Motor neuron (in vitro differentiated cells): ENCODE measurements around the gene FOXM1. TPM values are rescaled to one million over a fixed set of nuclear protein-coding genes. Genes with fewer than 3 reads are reported as not detected.

ENCODE experiments used
- ATAC-seq, 8 experiments: fragments of 200-7000 bp; cut with Tn5 transposase; replicated peaks in 6 of 8; 2 replicates each; pipeline ENCODE4 v1.8.0; 2021; ENCODE audit warnings: mild to moderate bottlenecking in 8 of 8, moderate library complexity in 8 of 8
- H3K27ac ChIP-seq, 2 donors: fragments of 250-450 bp; sonication (Bioruptor Pico); 2 replicates each; pipeline ENCODE4 v1.9.0; 2021; ENCODE audit warnings: antibody characterized with exemption in 2 of 2, mild to moderate bottlenecking in 2 of 2, moderate library complexity in 1 of 2
- H3K4me1 ChIP-seq, 2 donors: fragments of 250-450 bp; sonication (Bioruptor Pico); replicated peaks in 1 of 2; 2 replicates each; pipeline ENCODE4 v1.6.1; 2021; ENCODE audit warnings: antibody characterized with exemption in 2 of 2, mild to moderate bottlenecking in 2 of 2, moderate library complexity in 1 of 2
- H3K4me3 ChIP-seq, 5 donors: fragments of 250-450 bp; sonication (Bioruptor Pico); 2 replicates each; pipeline ENCODE4 v1.9.0; 2021; ENCODE audit warnings: antibody characterized with exemption in 5 of 5, mild to moderate bottlenecking in 5 of 5, moderate library complexity in 4 of 5
- WGBS, 10 experiments: fragments of 450-650 bp; shearing (Covaris generic); methylation state at CpG; one replicate each; pipeline ENCODE4 v1.0.0; 2022; 5-methylcytosine and 5-hydroxymethylcytosine counted together
- in situ Hi-C, 9 experiments: fragments of 400-800 bp; cut with MboI; loops; one replicate each; pipeline ENCODE4 v1.15.0; 2021; ENCODE audit warnings: low sequenced_read_pairs in 9 of 9, low pct_unique_long_range_greater_than_20kb in 2 of 9; ENCODE audit not compliant: unreplicated experiment in 9 of 9
- total RNA-seq, 8 experiments: library from RNA; unstranded; fragments of 300-600 nt; gene quantifications; 2 replicates each; pipeline versions ENCODE4 v1.2.3 to v1.2.4, GENCODE V29; 2022

FOXM1 gene
- total RNA-seq, 8 experiments from 2014 or later: 0.76 to 37.9 (median 1.4) TPM

- Histone ChIP-seq H3K27ac (no peak overlapping the region), H3K4me3 (no peak overlapping the region)
- in situ Hi-C loops: no loop called here
Observed at GRCh38 chr12:2895051-2895451, 18.1 kb upstream of the FOXM1 start.

GRCh38 chr12:2893007-2893406 lies 16.0 kb upstream of the FOXM1 start:
- Histone ChIP-seq H3K4me3 (no peak overlapping the region), H3K27ac (no peak overlapping the region), H3K4me1 (peaks cover 8 to 13% of the 10 kb centered on the region in 2 donors)
- ATAC-seq: no peak
- in situ Hi-C loops: no loop called here
- 49 to 100% (median 88%) methylated on average over 2 to 8 of the region's 8 CpGs; no CpG with 5 or more reads in 2 of the 10 experiments for WGBS, 10 experiments

More at GRCh38 chr12:2895051-2895451, 18.1 kb upstream of the FOXM1 start:
- ATAC-seq: no peak
- 0 to 50% (median 0%) methylated on average over 1 to 2 of the region's 2 CpGs; no CpG with 5 or more reads in 1 of the 10 experiments for WGBS, 10 experiments
- H3K4me1 ChIP-seq: peaks cover 1 to 8% of the 10 kb centered on the region in 2 donors

GRCh38 chr12:2892246-2892645 lies 15.3 kb upstream of the FOXM1 start:
- 4 to 97% (median 62%) methylated on average over 1 to 9 of the region's 12 CpGs for WGBS, 10 experiments
- Histone ChIP-seq H3K4me3 (peak overlapping the region in 2 of 5 donors; percentile 55 to 81), H3K27ac (no peak overlapping the region), H3K4me1 (peaks cover 8 to 13% of the 10 kb centered on the region in 2 donors)
- in situ Hi-C loops: no loop called here
- no peak for ATAC-seq

- in situ Hi-C loops: no loop called here
- H3K27ac ChIP-seq: peak overlapping the region; percentile 72 to 87
- WGBS, 10 experiments: 2 to 53% (median 33%) methylated on average over 1 to 18 of the region's 42 CpGs; no CpG with 5 or more reads in 2 of the 10 experiments
Observed at GRCh38 chr12:2891240-2892053, 14.5 kb upstream of the FOXM1 start.

GRCh38 chr12:2890388-2891239 lies 13.6 kb upstream of the FOXM1 start, which contains the start of gene TULP3:
Gene TULP3, plus strand, starts transcription at chr12:2890891. Its CDS starts 57 bp downstream, at chr12:2890948.
- H3K27ac ChIP-seq: peak within 1 kb of the TSS; percentile 79 to 87
- WGBS, 10 experiments: 0% methylated on average over 1 to 4 of the region's 83 CpGs; no CpG with 5 or more reads in 5 of the 10 experiments
- H3K4me3 ChIP-seq: peak within 1 kb of the TSS; percentile 55 to 81 (median 63)
- in situ Hi-C loops: no loop called here
- H3K4me1 ChIP-seq: peaks cover 8 to 13% of the 10 kb centered on the region in 2 donors
- ATAC-seq: peak; percentile 88 to 95 (median 93)

More at GRCh38 chr12:2891240-2892053, 14.5 kb upstream of the FOXM1 start:
- Histone ChIP-seq H3K4me3 (peak overlapping the region; percentile 55 to 81 (median 63)), H3K4me1 (peaks cover 8 to 13% of the 10 kb centered on the region in 2 donors)
- ATAC-seq: peak; percentile 23 to 63 (median 32)

GRCh38 chr12:2890001-2890387 lies 13.0 kb upstream of the FOXM1 start:
- WGBS, 10 experiments: 60 to 90% (median 76%) methylated on average over 2 to 8 of the region's 10 CpGs; no CpG with 5 or more reads in 5 of the 10 experiments
- H3K4me3 ChIP-seq: peak overlapping the region; percentile 55 to 81 (median 63)
- H3K27ac ChIP-seq: peak overlapping the region; percentile 79 to 87

GRCh38 chr12:2886768-2887450 lies 9.9 kb upstream of the FOXM1 start:
- Histone ChIP-seq H3K4me3 (no peak overlapping the region), H3K27ac (no peak overlapping the region), H3K4me1 (peaks cover 8 to 9% of the 10 kb centered on the region in 2 donors)
- 80 to 100% (median 96%) methylated on average over 1 to 7 of the region's 10 CpGs; no CpG with 5 or more reads in 3 of the 10 experiments for WGBS, 10 experiments
- in situ Hi-C loops: loop anchor here in 1 of 9 experiments (10.0 kb wide), 1 partner anchor 148 kb away; no protein-coding TSS in a partner anchor
- ATAC-seq: no peak

More at GRCh38 chr12:2890001-2890387, 13.0 kb upstream of the FOXM1 start:
- H3K4me1 ChIP-seq: peaks cover 8 to 11% of the 10 kb centered on the region in 2 donors
- in situ Hi-C loops: no loop called here
- no peak for ATAC-seq

GRCh38 chr12:2884810-2885209 lies 7.8 kb upstream of the FOXM1 start:
- WGBS, 10 experiments: 14 to 100% (median 73%) methylated on average over 1 to 2 of the region's 2 CpGs; no CpG with 5 or more reads in 3 of the 10 experiments
- no peak for ATAC-seq
- no peak overlapping the region for H3K27ac ChIP-seq
- in situ Hi-C loops: loop anchor here in 1 of 9 experiments (10.0 kb wide), 1 partner anchor 150 kb away; no protein-coding TSS in a partner anchor
- no peak overlapping the region for H3K4me3 ChIP-seq
- H3K4me1 ChIP-seq: peaks cover 3 to 4% of the 10 kb centered on the region in 2 donors

- no peak for ATAC-seq
- no peak overlapping the region for H3K27ac ChIP-seq
- in situ Hi-C loops: loop anchor here in 1 of 9 experiments (10.0 kb wide), 1 partner anchor 155 kb away; no protein-coding TSS in a partner anchor
- no peak overlapping the region for H3K4me3 ChIP-seq
- WGBS, 10 experiments: 100% methylated on average over 1 to 3 of the region's 3 CpGs; no CpG with 5 or more reads in 1 of the 10 experiments
- peaks cover 10% of the 10 kb centered on the region in 2 donors for H3K4me1 ChIP-seq
Observed at GRCh38 chr12:2879853-2880252, 2.9 kb upstream of the FOXM1 start.

GRCh38 chr12:2877953-2878732 lies 1.2 kb upstream of the FOXM1 start:
- Histone ChIP-seq H3K4me1 (peaks cover 10% of the 10 kb centered on the region in 2 donors), H3K27ac (peak overlapping the region; percentile 86 to 88), H3K4me3 (peak overlapping the region; percentile 89 to 99 (median 96))
- in situ Hi-C loops: no loop called here
- 0 to 71% (median 20%) methylated on average over 2 to 8 of the region's 16 CpGs for WGBS, 10 experiments
- ATAC-seq: peak in 6 of 8 experiments; percentile 4 to 51 (median 40)

- H3K4me1 ChIP-seq: peaks cover 10% of the 10 kb centered on the region in 2 donors
- peak overlapping the region; percentile 89 to 99 (median 96) for H3K4me3 ChIP-seq
- 0 to 29% (median 13%) methylated on average over 1 to 9 of the region's 38 CpGs; no CpG with 5 or more reads in 2 of the 10 experiments for WGBS, 10 experiments
- peak overlapping the region in 1 of 2 donors; percentile 86 for H3K27ac ChIP-seq
- in situ Hi-C loops: no loop called here
- ATAC-seq: peak in 4 of 8 experiments; percentile 24 to 78 (median 66)
Observed at GRCh38 chr12:2876431-2877046, 435 bp downstream of the FOXM1 start.
